Body of pancreas (tissue), 4 donors: ENCODE measurements around the gene GYPB.
"Not testable (repeated sequence)": the region's sequence is repeated elsewhere in the genome, so short reads cannot be mapped to it uniquely, and the experiment has no call there.

Experiments
- POLR2A ChIP-seq, 3 donors: fragments of 450-650 bp; IDR thresholded peaks; one replicate each; pipeline ENCODE4 v1.6.1; 2016; ENCODE audit warnings: antibody characterized with exemption in 3 of 3, mild to moderate bottlenecking in 2 of 3
- TF ChIP-seq, protein P1 (sequence below), 7 experiments: fragments of 450-650 bp in 4 of 7; fragments of 200-600 bp in 3 of 7; sonication (generic) in 3 of 7; IDR thresholded peaks; one replicate each; pipeline ENCODE4 v1.5.1; 2016 to 2019; ENCODE audit warnings: antibody characterized with exemption in 7 of 7

- TF ChIP-seq, protein P1, sequence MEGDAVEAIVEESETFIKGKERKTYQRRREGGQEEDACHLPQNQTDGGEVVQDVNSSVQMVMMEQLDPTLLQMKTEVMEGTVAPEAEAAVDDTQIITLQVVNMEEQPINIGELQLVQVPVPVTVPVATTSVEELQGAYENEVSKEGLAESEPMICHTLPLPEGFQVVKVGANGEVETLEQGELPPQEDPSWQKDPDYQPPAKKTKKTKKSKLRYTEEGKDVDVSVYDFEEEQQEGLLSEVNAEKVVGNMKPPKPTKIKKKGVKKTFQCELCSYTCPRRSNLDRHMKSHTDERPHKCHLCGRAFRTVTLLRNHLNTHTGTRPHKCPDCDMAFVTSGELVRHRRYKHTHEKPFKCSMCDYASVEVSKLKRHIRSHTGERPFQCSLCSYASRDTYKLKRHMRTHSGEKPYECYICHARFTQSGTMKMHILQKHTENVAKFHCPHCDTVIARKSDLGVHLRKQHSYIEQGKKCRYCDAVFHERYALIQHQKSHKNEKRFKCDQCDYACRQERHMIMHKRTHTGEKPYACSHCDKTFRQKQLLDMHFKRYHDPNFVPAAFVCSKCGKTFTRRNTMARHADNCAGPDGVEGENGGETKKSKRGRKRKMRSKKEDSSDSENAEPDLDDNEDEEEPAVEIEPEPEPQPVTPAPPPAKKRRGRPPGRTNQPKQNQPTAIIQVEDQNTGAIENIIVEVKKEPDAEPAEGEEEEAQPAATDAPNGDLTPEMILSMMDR (IDR thresholded peaks at IDR 0.05): not testable (repeated sequence)
- not testable (repeated sequence) for TF ChIP-seq POLR2A (IDR thresholded peaks at IDR 0.05)
Measured at GRCh38 chr4:144024399-144025053, 5.3 kb upstream of the GYPB start.
